Liver (tissue), 9 donors: ENCODE data around the gene APBA2. TPM values are rescaled to one million over a fixed set of nuclear protein-coding genes. Genes with fewer than 3 reads are reported as not detected.

ENCODE experiments used
- DNase-seq: peaks from one replicate; pipeline ENCODE4 v3.0.0-alpha.2; 2017; ENCODE audit warnings: low spot score
- H3K27ac ChIP-seq, 2 donors: one replicate each; pipeline ENCODE4 v1.7.0; 2013; ENCODE audit warnings: inconsistent platforms in 2 of 2, low read length in 2 of 2, control low read depth in 1 of 2, low read depth in 1 of 2, mild to moderate bottlenecking in 1 of 2
- H3K27me3 ChIP-seq, 4 donors: one replicate each; pipeline versions ENCODE4 v1.6.1 to v1.7.0; 2013; ENCODE audit warnings: low read length in 3 of 4, inconsistent platforms in 1 of 4, mild to moderate bottlenecking in 1 of 4, moderate library complexity in 1 of 4; ENCODE audit not compliant: control insufficient read depth in 4 of 4, insufficient read depth in 4 of 4
- H3K36me3 ChIP-seq, 4 donors: one replicate each; pipeline versions ENCODE4 v1.6.1 to v1.7.0; 2013; ENCODE audit warnings: low read length in 3 of 4, mild to moderate bottlenecking in 3 of 4, low read depth in 1 of 4, moderate library complexity in 1 of 4; ENCODE audit not compliant: control insufficient read depth in 4 of 4, insufficient read depth in 3 of 4
- H3K4me1 ChIP-seq, 4 donors: one replicate each; pipeline versions ENCODE4 v1.6.1 to v1.7.0; 2013; ENCODE audit warnings: low read length in 3 of 4, mild to moderate bottlenecking in 3 of 4, moderate library complexity in 1 of 4; ENCODE audit not compliant: control insufficient read depth in 4 of 4, insufficient read depth in 4 of 4
- H3K4me3 ChIP-seq, 3 donors: one replicate each; pipeline versions ENCODE4 v1.6.1 to v1.7.0; 2013; ENCODE audit warnings: low read length in 3 of 3, control low read depth in 1 of 3, low read depth in 1 of 3, mild to moderate bottlenecking in 1 of 3
- H3K9ac ChIP-seq, 2 donors: one replicate each; pipeline ENCODE4 v1.7.0; 2013; ENCODE audit warnings: low read length in 2 of 2, mild to moderate bottlenecking in 2 of 2, moderate library complexity in 2 of 2, control low read depth in 1 of 2, low read depth in 1 of 2
- H3K9me3 ChIP-seq, 4 donors: one replicate each; pipeline versions ENCODE4 v1.6.1 to v1.7.0; 2013; ENCODE audit warnings: low read length in 3 of 4; ENCODE audit not compliant: control insufficient read depth in 4 of 4
- CTCF ChIP-seq: fragments of 150-350 bp; IDR thresholded peaks from 2 replicates; pipeline ENCODE4 v1.5.1; 2017; ENCODE audit warnings: improper control_type of control experiment, low read depth, low read length; ENCODE audit not compliant: missing input control
- FOXA1 ChIP-seq: IDR thresholded peaks from 2 replicates; pipeline ENCODE4 v1.6.1; 2016; ENCODE audit warnings: antibody characterized with exemption
- GABPA ChIP-seq, 2 donors: IDR thresholded peaks in 1 of 2; conservative IDR thresholded peaks in 1 of 2; 2 replicates each; pipeline ENCODE4 v1.6.1; 2016; ENCODE audit warnings: antibody characterized with exemption in 2 of 2, mild to moderate bottlenecking in 1 of 2, moderate library complexity in 1 of 2
- HNF4A ChIP-seq, 2 donors: conservative IDR thresholded peaks; 2 replicates each; pipeline ENCODE4 v1.6.1; 2016; ENCODE audit warnings: antibody characterized with exemption in 2 of 2, mild to moderate bottlenecking in 2 of 2
- HNF4G ChIP-seq: IDR thresholded peaks from 2 replicates; pipeline ENCODE4 v1.6.1; 2016; ENCODE audit warnings: antibody characterized with exemption
- JUND ChIP-seq, 2 donors: IDR thresholded peaks; 2 replicates each; pipeline ENCODE4 v1.6.1; 2016; ENCODE audit warnings: antibody characterized with exemption in 2 of 2
- NR2F2 ChIP-seq: IDR thresholded peaks from 2 replicates; pipeline ENCODE4 v1.6.1; 2016; ENCODE audit warnings: antibody characterized with exemption
- RAD21 ChIP-seq, 2 donors: IDR thresholded peaks; 2 replicates each; pipeline ENCODE4 v1.6.1; 2016; ENCODE audit warnings: antibody characterized with exemption in 2 of 2, mild to moderate bottlenecking in 2 of 2
- RXRA ChIP-seq, 2 donors: IDR thresholded peaks; 2 replicates each; pipeline ENCODE4 v1.6.1; 2017 to 2018; ENCODE audit warnings: antibody characterized with exemption in 2 of 2, mild to moderate bottlenecking in 1 of 2
- SP1 ChIP-seq: IDR thresholded peaks from 2 replicates; pipeline ENCODE4 v1.6.1; 2018; ENCODE audit warnings: antibody characterized with exemption, mild to moderate bottlenecking
- TAF1 ChIP-seq: conservative IDR thresholded peaks from 2 replicates; pipeline ENCODE4 v1.6.1; 2016; ENCODE audit warnings: antibody characterized with exemption, mild to moderate bottlenecking
- YY1 ChIP-seq: IDR thresholded peaks from 2 replicates; pipeline ENCODE4 v1.6.1; 2016; ENCODE audit warnings: antibody characterized with exemption, mild to moderate bottlenecking
- ZBTB33 ChIP-seq: IDR thresholded peaks from 2 replicates; pipeline ENCODE4 v1.6.1; 2016; ENCODE audit warnings: antibody characterized with exemption
- WGBS: extraction: QIAGEN DNeasy Blood & Tissue Kit; methylation state at CpG from one replicate; pipeline ENCODE4 v1.1.7; 2013; 5-methylcytosine and 5-hydroxymethylcytosine counted together
- polyA plus RNA-seq, 2 donors: library from polyadenylated mRNA; stranded (reverse) in 1 of 2; unstranded in 1 of 2; fragments of 200-250 nt in 1 of 2; fragments of >200 nt in 1 of 2; fragmentation: Nextera tagmentation in 1 of 2; extraction: Ambion mirVana in 1 of 2; gene quantifications; one replicate each; pipeline versions ENCODE4 v1.2.1 to v1.2.3, GENCODE V29; 2013 to 2015
- total RNA-seq, 2 donors: library from RNA; depleted of rRNA; stranded (reverse); fragments of >200 nt; gene quantifications; one replicate each; pipeline ENCODE4 v1.2.3, GENCODE V29; 2014
- TF ChIP-seq, protein P1 (sequence below): IDR thresholded peaks from 2 replicates; pipeline ENCODE4 v1.6.1; 2016; ENCODE audit warnings: antibody characterized with exemption, mild to moderate bottlenecking
- TF ChIP-seq, protein P2 (sequence below): IDR thresholded peaks from 2 replicates; pipeline ENCODE4 v1.6.1; 2016; ENCODE audit warnings: antibody characterized with exemption
- donor health status: healthy.
- donor health status: healthy.
- donor health status: healthy.
- donor health status: healthy.
- donor health status: healthy.

APBA2 gene
- total and polyA plus RNA-seq, 4 donors, result 0.38 to 2.9 (median 1.7) TPM

- TF ChIP-seq JUND (IDR thresholded peaks at IDR 0.05), result no peak
- no peak for TF ChIP-seq RXRA (IDR thresholded peaks at IDR 0.05)
- no peak for TF ChIP-seq ZBTB33
- TF ChIP-seq, protein P1, sequence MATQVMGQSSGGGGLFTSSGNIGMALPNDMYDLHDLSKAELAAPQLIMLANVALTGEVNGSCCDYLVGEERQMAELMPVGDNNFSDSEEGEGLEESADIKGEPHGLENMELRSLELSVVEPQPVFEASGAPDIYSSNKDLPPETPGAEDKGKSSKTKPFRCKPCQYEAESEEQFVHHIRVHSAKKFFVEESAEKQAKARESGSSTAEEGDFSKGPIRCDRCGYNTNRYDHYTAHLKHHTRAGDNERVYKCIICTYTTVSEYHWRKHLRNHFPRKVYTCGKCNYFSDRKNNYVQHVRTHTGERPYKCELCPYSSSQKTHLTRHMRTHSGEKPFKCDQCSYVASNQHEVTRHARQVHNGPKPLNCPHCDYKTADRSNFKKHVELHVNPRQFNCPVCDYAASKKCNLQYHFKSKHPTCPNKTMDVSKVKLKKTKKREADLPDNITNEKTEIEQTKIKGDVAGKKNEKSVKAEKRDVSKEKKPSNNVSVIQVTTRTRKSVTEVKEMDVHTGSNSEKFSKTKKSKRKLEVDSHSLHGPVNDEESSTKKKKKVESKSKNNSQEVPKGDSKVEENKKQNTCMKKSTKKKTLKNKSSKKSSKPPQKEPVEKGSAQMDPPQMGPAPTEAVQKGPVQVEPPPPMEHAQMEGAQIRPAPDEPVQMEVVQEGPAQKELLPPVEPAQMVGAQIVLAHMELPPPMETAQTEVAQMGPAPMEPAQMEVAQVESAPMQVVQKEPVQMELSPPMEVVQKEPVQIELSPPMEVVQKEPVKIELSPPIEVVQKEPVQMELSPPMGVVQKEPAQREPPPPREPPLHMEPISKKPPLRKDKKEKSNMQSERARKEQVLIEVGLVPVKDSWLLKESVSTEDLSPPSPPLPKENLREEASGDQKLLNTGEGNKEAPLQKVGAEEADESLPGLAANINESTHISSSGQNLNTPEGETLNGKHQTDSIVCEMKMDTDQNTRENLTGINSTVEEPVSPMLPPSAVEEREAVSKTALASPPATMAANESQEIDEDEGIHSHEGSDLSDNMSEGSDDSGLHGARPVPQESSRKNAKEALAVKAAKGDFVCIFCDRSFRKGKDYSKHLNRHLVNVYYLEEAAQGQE, result no peak
- TF ChIP-seq TAF1, result no peak
- TF ChIP-seq, protein P2, sequence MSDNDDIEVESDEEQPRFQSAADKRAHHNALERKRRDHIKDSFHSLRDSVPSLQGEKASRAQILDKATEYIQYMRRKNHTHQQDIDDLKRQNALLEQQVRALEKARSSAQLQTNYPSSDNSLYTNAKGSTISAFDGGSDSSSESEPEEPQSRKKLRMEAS, result no peak
- TF ChIP-seq HNF4G, result no peak
- TF ChIP-seq YY1, result no peak
- no peak for TF ChIP-seq RAD21 (IDR thresholded peaks at IDR 0.05)
- no peak for TF ChIP-seq SP1
- no peak for TF ChIP-seq GABPA (IDR thresholded peaks at IDR 0.05 in 1 of 2, conservative IDR thresholded peaks at IDR 0.05 in 1 of 2)
- TF ChIP-seq CTCF, result no peak
- no peak for TF ChIP-seq HNF4A (conservative IDR thresholded peaks at IDR 0.05)
- TF ChIP-seq NR2F2, result no peak
- TF ChIP-seq FOXA1, result no peak
- no peaks in the 10 kb centered on the region for H3K9me3 ChIP-seq
- no peak for DNase-seq
- H3K36me3 ChIP-seq, result no peaks in the 10 kb centered on the region
- H3K9ac ChIP-seq, result no peak overlapping the region
- no peak overlapping the region for H3K27ac ChIP-seq
- 87% methylated on average over 6 of the region's 6 CpGs for WGBS
- H3K4me3 ChIP-seq, result no peak overlapping the region
- no peaks in the 10 kb centered on the region for H3K27me3 ChIP-seq
- H3K4me1 ChIP-seq, result no peaks in the 10 kb centered on the region
These were observed 106.6 kb downstream of the APBA2 start for GRCh38 chr15:28992336-28992864.

- Histone ChIP-seq H3K27me3 (no peaks in the 10 kb centered on the region), H3K4me3 (no peak overlapping the region), H3K9ac (no peak overlapping the region), H3K4me1 (no peaks in the 10 kb centered on the region), H3K36me3 (no peaks in the 10 kb centered on the region), H3K27ac (no peak overlapping the region), H3K9me3 (no peaks in the 10 kb centered on the region)
- DNase-seq, result no peak
- WGBS, result 81% methylated on average over 12 of the region's 12 CpGs
- TF ChIP-seq ZBTB33 (no peak), SP1 (no peak), NR2F2 (no peak), YY1 (no peak)
- TF ChIP-seq, protein P1, result no peak
These were observed 107.4 kb downstream of the APBA2 start for GRCh38 chr15:28993051-28993719.
